SK-N-SH treated with all-trans-retinoic acid at 6 μM for 48 hours (cell line): ENCODE results near the gene BAG5.

Experiments
- ATAC-seq: fragments of 200-7000 bp; cut with Tn5 transposase; 3 replicates; pipeline ENCODE4 v1.9.1; 2020; ENCODE audit warnings: mild to moderate bottlenecking, moderate library complexity
- ARNTL ChIP-seq: fragments of 450-650 bp; formaldehyde crosslinking; IDR thresholded peaks from 2 replicates; pipeline ENCODE4 v1.5.0; 2020; ENCODE audit warnings: low read depth, mild to moderate bottlenecking, moderate library complexity, borderline replicate concordance
- BACH2 ChIP-seq: fragments of 250-450 bp; sonication (Bioruptor Pico); IDR thresholded peaks from 2 replicates; pipeline ENCODE4 v1.9.0; 2021; ENCODE audit warnings: mild to moderate bottlenecking, borderline replicate concordance
- CREB5 ChIP-seq: fragments of 250-450 bp; sonication (Bioruptor Pico); IDR thresholded peaks from 2 replicates; pipeline ENCODE4 v1.5.1; 2020; ENCODE audit warnings: low read depth, mild to moderate bottlenecking, moderate library complexity
- CSDC2 ChIP-seq: fragments of 250-450 bp; sonication (Bioruptor Pico); IDR thresholded peaks from 2 replicates; pipeline ENCODE4 v1.5.0; 2020; ENCODE audit warnings: mild to moderate bottlenecking, moderate library complexity
- CSRNP3 ChIP-seq: fragments of 250-450 bp; sonication (Bioruptor Pico); IDR thresholded peaks from 2 replicates; pipeline ENCODE4 v1.5.1; 2021; ENCODE audit warnings: mild to moderate bottlenecking, moderate library complexity
- ESRRG ChIP-seq: fragments of 250-450 bp; sonication (Bioruptor Pico); IDR thresholded peaks from 2 replicates; pipeline ENCODE4 v1.6.1; 2021; ENCODE audit warnings: mild to moderate bottlenecking
- OSR1 ChIP-seq: fragments of 250-450 bp; sonication (Bioruptor Pico); IDR thresholded peaks from 2 replicates; pipeline ENCODE4 v1.8.0; 2022; ENCODE audit warnings: moderate library complexity, mild to moderate bottlenecking, inconsistent platforms
- PATZ1 ChIP-seq: fragments of 250-450 bp; sonication (Bioruptor Pico); IDR thresholded peaks from 2 replicates; pipeline ENCODE4 v1.8.0; 2020; ENCODE audit warnings: mild to moderate bottlenecking, moderate library complexity, borderline replicate concordance
- POU6F1 ChIP-seq: fragments of 250-450 bp; sonication (Bioruptor Pico); IDR thresholded peaks from 2 replicates; pipeline ENCODE4 v1.8.0; 2021; ENCODE audit warnings: low read depth, mild to moderate bottlenecking, moderate library complexity, borderline replicate concordance
- PPARA ChIP-seq: fragments of 250-450 bp; sonication (Bioruptor Pico); IDR thresholded peaks from 2 replicates; pipeline ENCODE4 v1.5.0; 2020; ENCODE audit warnings: mild to moderate bottlenecking, borderline replicate concordance
- RARB ChIP-seq: fragments of 250-450 bp; sonication (Bioruptor Pico); IDR thresholded peaks from 2 replicates; pipeline ENCODE4 v1.8.0; 2021; ENCODE audit warnings: mild to moderate bottlenecking, moderate library complexity
- SNAI2 ChIP-seq: fragments of 250-450 bp; sonication (Bioruptor Pico); IDR thresholded peaks from 2 replicates; pipeline ENCODE4 v1.5.0; 2020; ENCODE audit warnings: mild to moderate bottlenecking, moderate library complexity
- TCF4 ChIP-seq: fragments of 250-450 bp; sonication (Bioruptor Pico); IDR thresholded peaks from 2 replicates; pipeline ENCODE4 v1.8.0; 2021; ENCODE audit warnings: mild to moderate bottlenecking, moderate library complexity, borderline replicate concordance
- TOX ChIP-seq: fragments of 250-450 bp; sonication (Bioruptor Pico); IDR thresholded peaks from 2 replicates; pipeline ENCODE4 v1.8.0; 2021; ENCODE audit warnings: mild to moderate bottlenecking, moderate library complexity, borderline replicate concordance
- ZC3H10 ChIP-seq: fragments of 250-450 bp; sonication (Bioruptor Pico); IDR thresholded peaks from 2 replicates; pipeline ENCODE4 v1.5.1; 2021; ENCODE audit warnings: mild to moderate bottlenecking, moderate library complexity
- ZFP3 ChIP-seq: fragments of 250-450 bp; sonication (Bioruptor Pico); IDR thresholded peaks from 2 replicates; pipeline ENCODE4 v1.5.0; 2020; ENCODE audit warnings: mild to moderate bottlenecking, moderate library complexity
- ZFP30 ChIP-seq: fragments of 450-650 bp; formaldehyde crosslinking; IDR thresholded peaks from 2 replicates; pipeline ENCODE4 v1.5.0; 2022; ENCODE audit warnings: mild to moderate bottlenecking, moderate library complexity
- ZNF565 ChIP-seq: fragments of 450-650 bp; formaldehyde crosslinking; conservative IDR thresholded peaks from 2 replicates; pipeline ENCODE4 v1.5.0; 2020; ENCODE audit warnings: low read depth, mild to moderate bottlenecking, moderate library complexity
- ZNF70 ChIP-seq: fragments of 450-650 bp; formaldehyde crosslinking; IDR thresholded peaks from 2 replicates; pipeline ENCODE4 v1.5.0; 2020; ENCODE audit warnings: mild to moderate bottlenecking, moderate library complexity
- ZNF8 ChIP-seq: fragments of 450-650 bp; formaldehyde crosslinking; IDR thresholded peaks from 2 replicates; pipeline ENCODE4 v1.5.0; 2020; ENCODE audit warnings: mild to moderate bottlenecking, moderate library complexity

The BAG5 gene

GRCh38 chr14:103574104-103574503 lies 11.6 kb upstream of the BAG5 start:
- no peak for TF ChIP-seq ESRRG
- TF ChIP-seq PPARA (CRISPR knock-in tag) = no peak
- TF ChIP-seq CSRNP3 = no peak
- TF ChIP-seq ZNF565 (CRISPR knock-in tag) = no peak
- no peak for TF ChIP-seq POU6F1
- TF ChIP-seq PATZ1 = no peak
- no peak for TF ChIP-seq ZNF8 (CRISPR knock-in tag)
- ATAC-seq = no peak

GRCh38 chr14:103569408-103569807 lies 7.0 kb upstream of the BAG5 start:
- ATAC-seq = no peak
- TF ChIP-seq SNAI2 (CRISPR knock-in tag) (no peak), OSR1 (no peak), POU6F1 (no peak), ZNF565 (CRISPR knock-in tag) (no peak), BACH2 (CRISPR knock-in tag) (no peak)

GRCh38 chr14:103568952-103569351 lies 6.5 kb upstream of the BAG5 start:
- ATAC-seq = no peak
- TF ChIP-seq PATZ1 = no peak
- no peak for TF ChIP-seq POU6F1
- no peak for TF ChIP-seq SNAI2 (CRISPR knock-in tag)
- TF ChIP-seq ESRRG = no peak
- TF ChIP-seq ARNTL = no peak
- no peak for TF ChIP-seq TOX
- TF ChIP-seq TCF4 (CRISPR knock-in tag) = no peak
- TF ChIP-seq ZNF565 (CRISPR knock-in tag) = no peak
- TF ChIP-seq ZNF8 (CRISPR knock-in tag) = no peak
- no peak for TF ChIP-seq BACH2 (CRISPR knock-in tag)
- TF ChIP-seq ZFP3 = no peak
- TF ChIP-seq CREB5 (CRISPR knock-in tag) = no peak
- TF ChIP-seq CSDC2 (CRISPR knock-in tag) = no peak
- TF ChIP-seq RARB = no peak
- TF ChIP-seq ZFP30 (CRISPR knock-in tag) = no peak
- TF ChIP-seq ZC3H10 (CRISPR knock-in tag) = no peak
- no peak for TF ChIP-seq OSR1
- no peak for TF ChIP-seq ZNF70 (CRISPR knock-in tag)
- no peak for TF ChIP-seq PPARA (CRISPR knock-in tag)
